Osteoblast (primary cell): ENCODE results near the gene RSRC2. TPM values are rescaled to one million over a fixed set of nuclear protein-coding genes. Genes with fewer than 3 reads are reported as not detected.

Experiments used
- DNase-seq: peaks from one replicate; pipeline ENCODE4 v3.0.0; 2011; ENCODE audit warnings: low spot score, mixed read lengths; ENCODE audit not compliant: insufficient read length; ENCODE audit errors: missing footprints
- H2AFZ ChIP-seq: 2 replicates; pipeline ENCODE4 v1.6.0; 2011; ENCODE audit warnings: mild to moderate bottlenecking, low read length
- H3K27ac ChIP-seq: 2 replicates; pipeline ENCODE4 v1.5.1; 2011; ENCODE audit warnings: mild to moderate bottlenecking, low read depth, low read length, moderate library complexity
- H3K27me3 ChIP-seq: 2 replicates; pipeline ENCODE4 v1.6.0; 2012; ENCODE audit warnings: mild to moderate bottlenecking, control low read depth, inconsistent platforms, low read length, moderate library complexity; ENCODE audit not compliant: insufficient read depth
- H3K36me3 ChIP-seq: 2 replicates; pipeline ENCODE4 v1.5.1; 2011; ENCODE audit warnings: mild to moderate bottlenecking, low read length, control low read depth, moderate library complexity; ENCODE audit not compliant: insufficient read depth
- H3K4me1 ChIP-seq: 2 replicates; pipeline ENCODE4 v1.5.1; 2011; ENCODE audit warnings: mild to moderate bottlenecking, low read length, control low read depth, moderate library complexity; ENCODE audit not compliant: insufficient read depth
- H3K4me2 ChIP-seq: 2 replicates; pipeline ENCODE4 v1.6.0; 2011; ENCODE audit warnings: mild to moderate bottlenecking, low read length; ENCODE audit not compliant: insufficient read depth
- H3K4me3 ChIP-seq: fragments of 200-600 bp; sonication (generic); 3 replicates; pipeline ENCODE4 v1.5.1; 2012; ENCODE audit warnings: mild to moderate bottlenecking, low read length, inconsistent platforms; ENCODE audit not compliant: insufficient read depth
- H3K79me2 ChIP-seq: 2 replicates; pipeline ENCODE4 v1.6.0; 2012; ENCODE audit warnings: mild to moderate bottlenecking, low read length, control low read depth, inconsistent platforms; ENCODE audit not compliant: insufficient read depth
- H3K9me3 ChIP-seq: 2 replicates; pipeline ENCODE4 v1.5.1; 2011; ENCODE audit warnings: low read depth, low read length, control low read depth
- H4K20me1 ChIP-seq: 2 replicates; pipeline ENCODE4 v1.6.0; 2012; ENCODE audit warnings: mild to moderate bottlenecking, low read length, control low read depth; ENCODE audit not compliant: insufficient read depth
- total RNA-seq: library from RNA; depleted of rRNA; stranded (reverse); fragments of >200 nt; gene quantifications from 2 replicates; pipeline ENCODE4 v1.2.3, GENCODE V29; 2012
- TF ChIP-seq, protein P1 (sequence below): IDR thresholded peaks from 2 replicates; pipeline ENCODE4 v1.5.1; 2011; ENCODE audit warnings: mild to moderate bottlenecking, low read depth, low read length, moderate library complexity; ENCODE audit errors: extremely low read depth

The RSRC2 gene
- total RNA-seq, 1 donor = 43.1 TPM

DNA sequence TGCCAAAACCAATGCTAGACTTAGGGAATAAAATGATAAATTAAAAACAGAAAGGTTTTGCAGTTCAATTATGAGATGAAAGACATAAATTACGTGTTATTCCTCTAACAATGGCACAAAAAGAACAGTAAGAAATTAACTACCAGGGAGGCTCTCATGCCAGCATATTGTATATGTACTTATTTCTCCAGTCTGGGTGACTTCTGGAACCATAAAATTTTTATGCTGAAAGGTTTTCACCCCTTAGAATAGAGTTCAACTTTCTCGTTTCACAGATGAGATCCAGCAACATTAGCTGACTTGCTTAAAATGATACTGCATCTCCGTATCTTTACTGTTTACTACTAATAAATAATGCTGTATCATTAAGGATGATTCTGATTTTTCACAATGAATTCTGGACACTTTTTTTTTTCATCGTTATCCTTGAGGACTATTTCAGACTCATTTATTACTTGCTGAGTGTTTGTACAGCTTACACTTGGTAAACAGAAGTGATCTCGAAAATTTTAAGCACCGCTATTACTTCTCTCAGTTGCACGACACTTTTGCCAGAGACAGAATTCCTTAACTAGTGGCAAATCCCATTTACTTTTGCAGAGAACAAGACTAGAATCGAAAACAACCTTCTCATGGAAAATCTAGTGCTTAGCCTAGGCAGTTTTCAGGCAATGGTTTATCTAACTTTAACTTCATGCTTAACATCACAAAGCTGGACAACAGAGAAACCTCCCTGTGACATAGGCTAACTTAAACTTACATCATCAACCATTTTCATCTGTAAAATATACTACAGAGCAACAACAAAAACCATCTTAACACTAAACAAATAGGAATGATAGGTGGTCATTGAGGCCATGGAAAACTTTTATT is 2.7 kb downstream of the RSRC2 start:
- peaks cover 44% of the 10 kb centered on the region for H3K36me3 ChIP-seq
- H3K79me2 ChIP-seq = peaks cover 82% of the 10 kb centered on the region
- H4K20me1 ChIP-seq = peaks cover 58% of the 10 kb centered on the region
- DNase-seq = peak; percentile 14
- TF ChIP-seq, protein P1, sequence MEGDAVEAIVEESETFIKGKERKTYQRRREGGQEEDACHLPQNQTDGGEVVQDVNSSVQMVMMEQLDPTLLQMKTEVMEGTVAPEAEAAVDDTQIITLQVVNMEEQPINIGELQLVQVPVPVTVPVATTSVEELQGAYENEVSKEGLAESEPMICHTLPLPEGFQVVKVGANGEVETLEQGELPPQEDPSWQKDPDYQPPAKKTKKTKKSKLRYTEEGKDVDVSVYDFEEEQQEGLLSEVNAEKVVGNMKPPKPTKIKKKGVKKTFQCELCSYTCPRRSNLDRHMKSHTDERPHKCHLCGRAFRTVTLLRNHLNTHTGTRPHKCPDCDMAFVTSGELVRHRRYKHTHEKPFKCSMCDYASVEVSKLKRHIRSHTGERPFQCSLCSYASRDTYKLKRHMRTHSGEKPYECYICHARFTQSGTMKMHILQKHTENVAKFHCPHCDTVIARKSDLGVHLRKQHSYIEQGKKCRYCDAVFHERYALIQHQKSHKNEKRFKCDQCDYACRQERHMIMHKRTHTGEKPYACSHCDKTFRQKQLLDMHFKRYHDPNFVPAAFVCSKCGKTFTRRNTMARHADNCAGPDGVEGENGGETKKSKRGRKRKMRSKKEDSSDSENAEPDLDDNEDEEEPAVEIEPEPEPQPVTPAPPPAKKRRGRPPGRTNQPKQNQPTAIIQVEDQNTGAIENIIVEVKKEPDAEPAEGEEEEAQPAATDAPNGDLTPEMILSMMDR = no peak
- no peak overlapping the region for H2AFZ ChIP-seq
- H3K4me3 ChIP-seq = peak overlapping the region; percentile 94
- no peaks in the 10 kb centered on the region for H3K27me3 ChIP-seq
- peak overlapping the region; percentile 75 for H3K27ac ChIP-seq
- H3K4me2 ChIP-seq = peak overlapping the region; percentile 87
- peaks cover 30% of the 10 kb centered on the region for H3K4me1 ChIP-seq
- H3K9me3 ChIP-seq = no peaks in the 10 kb centered on the region

DNA sequence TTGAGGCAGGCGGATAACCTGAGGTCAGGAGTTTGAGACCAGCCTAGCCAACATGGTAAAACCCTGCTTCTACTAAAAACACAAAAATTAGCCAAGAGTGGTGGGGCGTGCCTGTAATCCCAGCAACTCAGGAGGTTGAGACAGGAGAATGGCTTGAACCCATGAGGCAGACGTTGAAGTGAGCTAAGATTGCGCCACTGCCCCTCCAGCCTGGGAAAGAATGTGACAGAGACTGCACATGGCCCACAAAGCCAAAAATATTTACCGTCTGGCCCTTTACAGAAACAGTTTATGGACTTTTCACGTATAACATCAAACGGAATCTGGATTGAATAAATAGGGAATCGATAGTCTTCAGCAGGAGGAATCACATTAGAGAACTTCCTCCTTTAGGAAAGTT is 3.5 kb downstream of the RSRC2 start:
- H3K27ac ChIP-seq = peak overlapping the region; percentile 75
- H2AFZ ChIP-seq = no peak overlapping the region
- H3K4me3 ChIP-seq = peak overlapping the region; percentile 23
- H3K27me3 ChIP-seq = no peaks in the 10 kb centered on the region
- H3K4me2 ChIP-seq = peak overlapping the region; percentile 87
- H4K20me1 ChIP-seq = peaks cover 58% of the 10 kb centered on the region
- H3K79me2 ChIP-seq = peaks cover 75% of the 10 kb centered on the region
- H3K36me3 ChIP-seq = peaks cover 51% of the 10 kb centered on the region
- H3K9me3 ChIP-seq = no peaks in the 10 kb centered on the region
- TF ChIP-seq, protein P1 = no peak
- H3K4me1 ChIP-seq = peaks cover 32% of the 10 kb centered on the region
- DNase-seq = no peak

DNA sequence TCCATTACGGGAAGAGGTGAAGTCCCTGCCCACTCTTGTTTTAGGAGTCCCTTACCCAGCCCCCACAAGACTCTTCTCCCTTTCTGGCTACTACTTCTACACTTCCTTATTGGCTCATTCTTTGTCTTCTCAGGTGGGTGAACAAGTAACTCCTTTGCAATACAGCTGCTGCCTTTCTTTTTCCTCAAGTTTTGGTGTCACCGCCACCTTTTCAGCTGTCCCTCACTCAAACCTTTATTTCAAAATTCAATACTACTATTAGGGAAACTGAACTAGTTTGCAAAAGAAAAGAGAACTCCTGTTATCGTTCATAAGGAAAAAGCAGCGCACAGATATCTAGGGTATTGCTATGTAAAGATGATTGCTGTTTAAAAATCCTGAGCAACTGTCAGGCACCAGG is 6.1 kb downstream of the RSRC2 start:
- TF ChIP-seq, protein P1 = no peak
- H3K4me3 ChIP-seq = no peak overlapping the region
- no peaks in the 10 kb centered on the region for H3K9me3 ChIP-seq
- DNase-seq = no peak
- H3K27ac ChIP-seq = no peak overlapping the region
- peaks cover 75% of the 10 kb centered on the region for H3K36me3 ChIP-seq
- peaks cover 39% of the 10 kb centered on the region for H3K4me1 ChIP-seq
- peaks cover 68% of the 10 kb centered on the region for H4K20me1 ChIP-seq
- H2AFZ ChIP-seq = no peak overlapping the region
- peaks cover 79% of the 10 kb centered on the region for H3K79me2 ChIP-seq
- H3K4me2 ChIP-seq = no peak overlapping the region
- no peaks in the 10 kb centered on the region for H3K27me3 ChIP-seq

DNA sequence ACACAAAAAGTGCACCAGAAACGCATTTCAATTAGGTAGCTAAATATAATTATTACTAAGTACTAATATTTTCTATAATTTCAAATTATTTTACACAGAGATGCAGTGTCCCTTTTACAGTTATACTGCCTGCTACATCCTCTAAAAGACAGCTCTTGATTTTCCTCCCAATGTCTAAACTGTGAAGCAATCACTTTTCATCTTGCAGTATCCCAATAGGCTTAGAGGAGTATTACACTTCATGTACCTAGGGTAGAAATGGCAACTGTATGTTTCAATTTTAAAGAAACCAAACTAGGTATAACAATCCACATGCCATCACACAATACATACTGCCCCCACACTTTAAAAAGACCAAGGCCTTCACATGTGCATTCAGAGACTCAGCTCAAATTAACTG is 7.3 kb downstream of the RSRC2 start:
- Histone ChIP-seq H3K36me3 (peaks cover 83% of the 10 kb centered on the region), H3K27me3 (no peaks in the 10 kb centered on the region), H3K4me3 (no peak overlapping the region), H3K27ac (peak overlapping the region; percentile 39), H3K4me2 (no peak overlapping the region), H3K79me2 (peaks cover 77% of the 10 kb centered on the region), H4K20me1 (peaks cover 60% of the 10 kb centered on the region), H2AFZ (no peak overlapping the region), H3K4me1 (peaks cover 35% of the 10 kb centered on the region), H3K9me3 (no peaks in the 10 kb centered on the region)
- no peak for DNase-seq
- TF ChIP-seq, protein P1 = no peak
